Activated CD8-positive, alpha-beta memory T cell treated with anti-CD3 and anti-CD28 coated beads, Interleukin-2, amount 50 U/mL, for 4 hours (primary cell): ENCODE data around the gene IFIT3.
"Not testable (repeated sequence)": the region's sequence is repeated elsewhere in the genome, so short reads cannot be mapped to it uniquely, and the experiment has no call there.

Experiments used
- DNase-seq: peaks from one replicate; pipeline ENCODE4 v3.0.0-alpha.2; 2020

IFIT3 gene

DNA sequence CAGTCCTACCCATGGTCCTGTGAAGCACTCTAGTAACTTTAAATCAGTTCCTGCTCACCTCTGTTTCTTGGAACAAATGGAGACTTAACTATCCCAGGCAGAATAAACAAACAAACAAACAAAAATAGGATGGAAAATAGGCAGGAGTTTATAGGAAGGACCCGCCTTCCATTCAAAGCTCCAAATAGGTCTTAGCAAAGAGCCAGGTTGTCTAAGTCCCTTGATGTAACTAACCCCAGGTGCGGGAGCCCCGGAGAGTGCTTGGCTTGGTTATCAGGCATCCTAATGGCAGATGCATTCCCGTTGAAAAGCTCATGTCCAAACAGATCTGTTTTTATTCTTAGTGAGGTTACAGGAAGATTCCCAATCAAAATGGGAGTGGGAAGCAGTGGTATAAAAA lies 23.8 kb upstream of the IFIT3 start:
- no peak for DNase-seq

- no peak for DNase-seq
Measured at GRCh38 chr10:89304446-89304845, 23.4 kb upstream of the IFIT3 start.

GRCh38 chr10:89304925-89305324 lies 22.9 kb upstream of the IFIT3 start:
- no peak for DNase-seq

GRCh38 chr10:89305766-89306433 lies 21.9 kb upstream of the IFIT3 start:
- no peak for DNase-seq

GRCh38 chr10:89306434-89307268 lies 21.1 kb upstream of the IFIT3 start:
- DNase-seq: no peak

DNA sequence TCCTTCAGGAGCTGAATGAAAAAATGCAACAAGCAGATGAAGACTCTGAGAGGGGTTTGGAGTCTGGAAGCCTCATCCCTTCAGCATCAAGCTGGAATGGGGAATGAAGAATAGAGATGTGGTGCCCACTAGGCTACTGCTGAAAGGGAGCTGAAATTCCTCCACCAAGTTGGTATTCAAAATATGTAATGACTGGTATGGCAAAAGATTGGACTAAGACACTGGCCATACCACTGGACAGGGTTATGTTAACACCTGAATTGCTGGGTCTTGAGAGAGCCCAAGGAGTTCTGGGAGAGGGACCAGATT lies 20.6 kb upstream of the IFIT3 start:
- DNase-seq: no peak

GRCh38 chr10:89308266-89308665 lies 19.5 kb upstream of the IFIT3 start:
- DNase-seq: no peak

DNA sequence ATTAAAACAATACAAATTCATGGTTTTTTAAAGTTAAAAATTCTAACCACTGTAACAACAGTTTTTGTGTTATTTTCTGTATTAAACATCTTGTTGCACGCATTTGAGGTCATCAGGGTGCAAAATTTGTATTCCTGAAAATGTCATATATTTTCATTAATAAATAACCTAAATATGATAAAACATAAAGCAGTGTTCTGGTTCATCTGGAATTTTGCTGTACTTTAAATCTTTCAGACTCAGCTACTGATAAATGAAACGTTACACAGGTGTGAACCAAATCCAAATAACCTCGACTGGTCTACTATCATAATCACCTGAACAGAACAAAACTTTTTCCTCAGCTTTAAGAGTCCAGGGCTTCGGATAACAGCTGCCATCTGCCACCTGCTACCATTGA lies 19.1 kb upstream of the IFIT3 start:
- no peak for DNase-seq

- no peak for DNase-seq
Measured at GRCh38 chr10:89309156-89310055, 18.4 kb upstream of the IFIT3 start.

DNA sequence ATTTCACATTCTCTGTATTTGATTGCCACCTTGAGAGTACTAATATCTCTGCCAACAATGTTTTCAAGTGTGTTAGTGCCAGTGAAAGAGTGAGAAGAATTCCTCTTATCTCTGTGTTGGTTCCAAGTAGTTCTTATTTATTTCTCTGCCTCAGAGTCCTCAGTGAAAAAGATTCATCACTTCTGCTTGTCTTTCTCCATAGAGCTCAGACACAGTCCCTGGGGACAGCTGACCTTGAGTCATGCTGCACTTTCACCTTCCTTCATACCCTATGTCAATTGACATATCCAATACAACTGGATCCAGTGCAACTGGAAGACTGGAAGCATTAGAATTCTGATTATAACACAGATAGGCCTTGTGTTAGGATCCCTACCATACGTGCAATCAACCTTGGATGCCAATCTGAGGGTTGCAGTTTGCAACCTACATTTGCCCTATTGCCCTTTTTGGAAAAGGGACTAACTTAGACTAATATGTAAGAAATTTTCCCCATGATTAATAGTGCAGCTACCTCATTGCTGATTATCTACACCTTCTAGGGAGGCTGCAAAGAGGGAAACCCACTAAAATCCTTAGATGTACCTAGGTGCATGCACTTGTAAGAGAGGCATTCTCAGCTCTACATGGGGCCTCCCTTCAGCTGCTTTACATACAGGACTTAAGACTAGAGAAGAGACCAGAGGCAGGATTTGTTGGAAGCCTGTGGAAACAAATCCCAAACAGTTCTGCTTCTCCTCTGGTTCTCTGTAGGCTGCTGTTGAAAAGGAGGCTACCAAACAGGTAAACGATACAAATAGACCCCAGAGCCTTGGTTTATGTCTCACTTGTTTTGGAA lies 17.5 kb upstream of the IFIT3 start:
- DNase-seq: no peak

DNA sequence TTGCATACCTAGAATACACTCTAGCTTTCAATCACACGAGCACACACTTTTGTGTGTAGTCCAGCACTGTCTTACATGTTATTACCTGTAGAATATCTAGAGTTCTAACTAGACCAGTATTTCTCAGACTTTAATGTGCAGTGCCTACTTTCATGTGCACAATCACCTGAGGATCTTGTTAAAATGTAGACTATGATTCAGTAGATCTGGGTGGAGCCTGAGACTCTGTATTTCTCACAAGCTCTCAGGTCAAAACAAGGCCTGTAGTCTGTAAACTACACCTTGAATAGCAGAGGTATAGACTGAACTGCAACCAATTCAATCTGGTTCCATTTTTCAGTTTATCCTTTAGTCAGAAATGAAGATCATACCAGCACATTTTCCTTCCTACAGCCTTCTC lies 14.8 kb upstream of the IFIT3 start:
- no peak for DNase-seq

GRCh38 chr10:89314676-89315075 lies 13.1 kb upstream of the IFIT3 start:
- DNase-seq: no peak

DNA sequence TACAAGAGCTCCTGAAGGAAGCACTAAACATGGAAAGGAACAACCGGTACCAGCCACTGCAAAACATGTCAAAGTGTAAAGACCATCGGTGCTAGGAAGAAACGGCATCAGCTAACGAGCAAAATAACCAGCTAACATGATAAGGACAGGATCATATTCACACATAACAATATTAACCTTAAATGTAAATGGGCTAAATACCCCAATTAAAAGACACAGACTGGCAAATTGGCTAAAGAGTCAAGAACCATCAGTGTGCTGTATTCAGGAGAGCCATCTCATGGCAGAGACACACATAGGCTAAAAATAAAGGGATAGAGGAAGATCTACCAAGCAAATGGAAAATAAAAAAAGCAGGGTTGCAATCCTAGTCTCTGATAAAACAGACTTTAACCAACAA lies 9.8 kb upstream of the IFIT3 start:
- not testable (repeated sequence) for DNase-seq

- DNase-seq: not testable (repeated sequence)
Measured at GRCh38 chr10:89325081-89325480, 2.7 kb upstream of the IFIT3 start.

GRCh38 chr10:89325856-89326255 lies 1.9 kb upstream of the IFIT3 start:
- not testable (repeated sequence) for DNase-seq

GRCh38 chr10:89329151-89329550 lies 1.4 kb downstream of the IFIT3 start:
- no peak for DNase-seq

GRCh38 chr10:89330014-89330413 lies 2.2 kb downstream of the IFIT3 start:
- DNase-seq: not testable (repeated sequence)

GRCh38 chr10:89330537-89331212 lies 2.9 kb downstream of the IFIT3 start:
- DNase-seq: no peak

- not testable (repeated sequence) for DNase-seq
Measured at GRCh38 chr10:89331487-89332122, 3.8 kb downstream of the IFIT3 start.

GRCh38 chr10:89332123-89332633 lies 4.4 kb downstream of the IFIT3 start:
- DNase-seq: no peak

- DNase-seq: no peak
Measured at GRCh38 chr10:89335226-89335625, 7.4 kb downstream of the IFIT3 start.
